HG02610 (cell line): ENCODE data around the gene EIF4E2.
"Not testable (repeated sequence)": the region's sequence is repeated elsewhere in the genome, so short reads cannot be mapped to it uniquely, and the experiment has no call there.

ENCODE experiments used
- ATAC-seq: cut with Tn5 transposase; IDR thresholded peaks from one replicate; pipeline ENCODE4 v1.9.1; 2021; ENCODE audit warnings: mild to moderate bottlenecking, moderate library complexity; ENCODE audit not compliant: unreplicated experiment

Gene EIF4E2

DNA sequence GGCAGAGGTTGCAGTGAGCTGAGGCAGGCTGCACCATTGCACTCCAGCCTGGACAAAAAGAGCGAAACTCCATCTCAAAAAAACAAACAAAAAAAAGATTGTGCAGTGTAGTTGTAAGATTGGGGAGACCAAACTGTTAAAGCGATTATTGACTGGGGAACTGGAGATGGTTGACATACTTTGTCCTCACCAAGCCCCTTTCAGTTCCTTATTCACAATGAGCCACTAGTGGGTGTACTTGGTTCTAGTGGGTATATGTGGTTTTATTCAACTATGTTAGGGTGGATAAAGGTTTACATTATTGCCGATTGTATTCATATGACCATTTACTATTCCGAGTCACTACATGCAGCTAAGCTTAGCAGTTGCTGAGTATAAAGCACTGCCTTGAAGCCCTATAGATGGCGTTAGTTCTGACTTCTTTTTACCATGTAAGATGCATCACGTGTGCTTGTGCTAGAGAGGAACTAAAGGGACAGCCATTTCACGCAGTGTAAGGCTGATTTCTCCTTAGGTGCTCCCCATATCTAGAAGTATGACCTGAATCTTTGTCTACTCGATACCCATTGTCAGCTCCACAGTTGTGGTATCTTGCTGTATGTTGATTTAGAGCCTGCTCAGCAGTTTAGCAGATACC is 12.1 kb downstream of the EIF4E2 start:
- ATAC-seq = no peak

DNA sequence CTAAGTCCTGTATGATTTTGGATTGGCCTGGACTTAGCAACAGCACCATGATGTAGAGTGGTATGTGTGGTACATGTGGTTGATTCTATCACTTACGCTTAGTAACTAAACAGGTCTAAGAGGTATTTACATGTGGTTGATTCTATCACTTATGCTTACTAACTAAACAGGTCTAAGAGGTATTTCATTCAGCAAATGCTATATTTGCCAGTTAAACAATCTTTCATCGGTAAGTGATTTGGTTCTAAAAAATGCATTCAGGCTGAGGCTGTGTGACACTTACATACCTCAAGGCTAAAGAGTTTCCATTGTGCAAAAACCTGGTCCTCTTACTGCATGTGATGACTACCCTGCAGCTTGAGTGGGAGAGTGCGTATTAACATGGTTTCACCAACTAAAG is 13.1 kb downstream of the EIF4E2 start:
- no peak for ATAC-seq

DNA sequence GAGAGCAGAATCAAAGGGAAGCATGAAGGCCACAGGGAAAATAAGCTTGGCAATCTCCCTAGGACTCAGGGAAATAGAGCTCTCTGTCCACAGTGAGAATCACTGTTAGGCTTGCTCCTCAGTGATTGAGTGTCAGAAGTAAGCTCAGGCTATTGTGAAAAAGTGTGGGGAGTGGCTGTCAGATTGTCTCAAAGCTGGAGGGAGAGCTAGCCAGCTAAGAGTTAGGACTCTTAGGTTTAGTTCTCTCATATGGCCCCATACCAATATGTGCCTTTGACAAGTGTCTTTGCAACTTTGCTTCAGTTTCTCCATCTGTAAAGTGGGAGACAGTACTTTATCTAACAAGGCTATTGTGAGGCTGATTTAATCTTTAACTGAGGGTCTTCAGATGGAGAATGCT is 17.2 kb downstream of the EIF4E2 start:
- ATAC-seq = no peak

DNA sequence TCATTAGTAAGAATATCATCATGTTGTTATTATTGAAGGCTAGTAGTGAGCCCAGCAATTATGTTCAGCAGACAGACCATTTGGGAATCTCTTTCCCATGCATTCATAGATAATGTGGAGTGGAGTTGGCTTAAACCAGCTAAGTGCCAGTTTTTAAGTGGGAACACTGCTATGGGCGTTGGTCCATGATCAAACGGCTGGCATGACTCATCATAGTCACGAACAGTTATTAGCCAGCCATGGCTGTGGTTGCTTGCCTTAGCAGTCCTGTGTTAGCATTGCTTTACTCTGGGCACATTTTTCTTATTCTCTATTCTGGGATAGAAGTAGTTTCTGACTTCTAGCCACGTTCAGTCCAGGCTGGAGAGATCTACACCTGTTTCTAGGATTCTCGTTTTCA is 17.7 kb downstream of the EIF4E2 start:
- ATAC-seq = no peak

DNA sequence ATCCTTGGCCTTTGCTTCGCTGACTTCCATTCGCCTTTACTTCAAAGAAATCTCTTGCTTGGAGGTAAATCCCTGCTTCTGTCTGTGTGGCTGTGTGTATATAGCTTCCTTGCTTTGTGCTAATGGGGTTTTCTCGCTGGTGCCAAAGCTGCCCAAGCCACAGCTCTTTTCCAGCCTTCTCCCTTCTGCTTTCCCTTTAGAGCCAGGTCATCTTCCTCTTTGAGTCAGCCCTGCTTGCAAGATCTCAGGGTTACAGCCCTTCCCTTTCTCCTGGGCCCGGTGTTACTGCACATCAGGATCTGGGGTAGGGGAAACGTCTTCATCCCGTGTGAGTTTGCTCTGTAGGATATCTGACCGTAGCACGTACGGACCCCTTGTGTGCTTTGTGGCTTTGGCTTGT is 19.1 kb downstream of the EIF4E2 start:
- no peak for ATAC-seq

DNA sequence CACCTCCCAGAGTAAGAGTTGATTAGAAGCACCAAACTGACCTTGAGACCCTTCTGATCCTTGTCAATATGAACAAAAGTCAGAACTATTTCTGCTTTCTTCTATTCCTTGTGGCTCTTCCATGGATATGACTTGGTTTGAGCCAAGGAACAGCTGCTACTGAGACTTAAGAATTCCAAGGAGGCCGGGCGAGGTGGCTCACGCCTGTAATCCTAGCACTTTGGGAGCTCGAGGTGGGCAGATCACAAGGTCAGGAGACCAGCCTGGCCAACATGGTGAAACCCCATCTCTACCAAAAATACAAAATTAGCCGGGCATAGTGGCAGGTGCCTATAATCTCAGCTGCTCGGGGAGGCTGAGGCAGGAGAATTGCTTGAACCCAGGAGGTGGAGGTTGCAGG is 20.0 kb downstream of the EIF4E2 start:
- ATAC-seq = not testable (repeated sequence)

DNA sequence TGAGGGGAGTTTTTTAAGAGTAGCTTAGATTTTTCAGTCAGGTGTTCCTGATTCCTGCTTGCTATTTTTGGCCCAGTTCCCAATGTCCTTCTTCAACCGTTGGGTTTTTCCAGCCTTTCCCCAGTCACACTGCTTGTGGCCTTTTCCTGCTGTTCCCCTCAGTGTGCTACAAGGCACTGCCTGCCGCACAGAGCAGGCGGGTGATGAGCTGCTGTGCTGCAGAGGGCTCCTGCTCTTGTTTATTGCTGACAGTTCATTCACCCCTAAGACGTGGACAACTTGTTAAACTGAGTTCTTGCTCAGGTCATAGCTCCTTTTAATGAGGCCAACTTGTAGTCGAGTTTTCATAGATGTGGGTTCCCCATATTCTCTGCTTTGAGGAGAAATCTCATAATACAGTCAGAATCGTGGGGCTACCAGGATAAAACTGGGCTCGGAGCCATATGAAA is 20.6 kb downstream of the EIF4E2 start:
- ATAC-seq = no peak

DNA sequence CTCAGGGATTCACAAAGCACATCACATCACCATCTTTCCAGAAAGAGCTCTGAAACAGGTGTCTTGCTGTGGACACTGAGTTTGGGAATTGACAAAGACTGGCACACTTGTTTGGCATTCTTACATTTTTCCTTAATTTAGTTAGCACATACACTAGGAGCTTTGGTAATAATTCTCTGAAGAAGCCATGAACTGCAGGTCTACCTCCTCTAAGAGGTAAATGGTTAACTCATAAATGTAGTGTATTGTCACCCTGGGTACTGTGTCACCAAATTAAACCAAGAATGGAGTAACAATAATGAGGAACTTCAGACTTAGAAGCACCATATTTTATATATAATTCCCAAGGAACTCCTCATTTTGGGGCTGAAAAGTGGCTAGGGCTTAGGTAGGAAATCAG is 22.6 kb downstream of the EIF4E2 start:
- no peak for ATAC-seq

DNA sequence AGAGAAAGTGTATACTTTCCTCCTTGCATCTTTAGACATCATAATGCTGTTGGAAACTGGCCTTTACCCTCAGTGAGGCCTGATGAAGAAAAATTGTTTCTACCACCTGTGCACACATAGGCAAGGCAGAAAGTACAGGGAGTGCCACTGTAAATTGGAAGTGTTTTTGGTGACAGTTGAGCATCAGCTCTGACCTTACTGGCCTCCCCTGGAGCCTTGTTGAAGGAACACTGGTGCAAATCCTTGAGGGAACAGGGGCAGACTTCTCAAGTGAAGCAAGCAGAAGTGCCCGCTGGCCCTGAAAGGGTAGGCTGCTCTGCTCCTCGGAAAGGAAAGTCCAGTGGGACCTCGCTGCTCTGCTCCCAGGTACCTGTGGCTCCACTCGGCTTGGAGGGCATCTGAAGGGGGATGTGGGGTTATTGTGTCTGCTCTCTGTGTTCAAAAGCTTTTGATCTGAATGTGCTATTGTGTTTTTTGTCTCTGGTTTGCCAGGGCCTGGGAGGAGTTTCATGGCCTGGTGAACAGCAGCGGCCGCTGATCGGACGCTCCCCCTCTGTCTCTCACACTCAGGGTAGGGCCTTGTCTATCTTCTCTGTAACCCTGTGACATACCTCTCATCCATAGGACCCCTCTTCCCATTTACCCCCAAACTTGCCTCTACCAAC is 23.4 kb downstream of the EIF4E2 start:
- no peak for ATAC-seq

DNA sequence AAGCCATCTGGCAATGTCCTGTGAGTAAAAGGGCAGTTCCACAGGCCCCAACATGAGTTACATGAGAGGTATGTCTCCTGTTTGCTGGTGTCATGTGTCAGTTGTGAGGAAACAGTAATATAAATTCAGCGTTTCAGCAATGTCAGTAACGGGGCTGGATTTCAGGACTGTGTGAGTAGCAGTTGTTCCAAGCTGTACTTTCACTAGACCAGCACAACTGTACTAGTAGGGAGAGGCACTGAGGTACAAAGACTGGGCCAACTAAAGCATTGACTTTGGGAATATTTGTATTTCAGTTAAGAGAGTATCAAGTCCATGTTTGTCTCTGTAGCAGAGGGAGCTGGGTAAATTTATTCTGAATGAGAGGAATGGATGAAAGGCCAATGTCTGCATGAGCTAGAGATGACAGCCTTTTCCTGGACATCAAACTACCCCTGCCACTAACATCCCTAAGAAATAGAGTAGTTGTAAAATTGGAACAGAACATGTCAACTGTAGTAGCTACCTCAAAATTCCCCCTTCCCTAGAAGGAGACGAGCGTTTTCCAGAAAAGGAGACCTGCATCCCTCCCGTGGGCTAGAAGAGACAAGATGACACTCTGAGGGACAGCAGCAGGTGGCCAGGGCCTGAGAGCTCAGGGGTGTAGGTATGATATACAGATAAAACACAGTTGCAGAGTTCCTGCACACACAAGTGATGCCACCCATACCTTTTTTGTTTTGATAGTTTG is 24.4 kb downstream of the EIF4E2 start:
- ATAC-seq = no peak

DNA sequence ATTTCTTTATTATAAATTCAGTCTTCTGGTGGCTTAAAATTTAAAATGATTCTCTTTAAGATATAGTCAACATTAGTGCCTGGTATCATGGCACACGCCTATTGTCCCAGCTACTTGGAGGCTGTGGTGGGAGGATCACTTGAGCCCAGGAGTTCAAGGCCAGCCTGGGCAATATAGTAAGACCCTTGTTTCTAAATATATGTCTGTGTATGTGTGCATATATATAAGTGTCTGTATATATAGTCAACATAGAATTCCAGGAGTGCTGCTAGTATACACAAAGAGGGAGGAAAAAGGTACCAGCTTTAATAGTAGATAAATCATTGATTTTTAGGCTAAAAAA is 24.9 kb downstream of the EIF4E2 start:
- no peak for ATAC-seq

DNA sequence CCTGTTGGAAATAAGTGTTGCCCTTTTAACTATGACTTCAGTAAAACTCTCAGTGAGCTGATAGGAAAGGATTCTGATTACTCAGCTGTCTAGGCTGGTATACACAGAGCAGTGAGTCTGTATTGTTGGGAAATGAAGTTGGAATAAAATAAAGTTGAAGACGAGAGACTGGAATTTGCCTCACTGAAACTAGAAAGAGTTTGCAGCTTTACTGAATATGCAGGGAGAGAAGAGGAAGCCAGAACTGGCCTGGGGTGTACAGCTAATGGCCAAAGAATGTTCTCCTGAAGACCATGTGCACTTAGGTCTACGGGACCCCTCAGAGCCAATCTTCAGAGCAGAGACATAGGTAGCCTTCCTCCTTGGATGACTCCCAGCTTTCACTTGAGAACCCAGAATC is 26.5 kb downstream of the EIF4E2 start:
- ATAC-seq = no peak

DNA sequence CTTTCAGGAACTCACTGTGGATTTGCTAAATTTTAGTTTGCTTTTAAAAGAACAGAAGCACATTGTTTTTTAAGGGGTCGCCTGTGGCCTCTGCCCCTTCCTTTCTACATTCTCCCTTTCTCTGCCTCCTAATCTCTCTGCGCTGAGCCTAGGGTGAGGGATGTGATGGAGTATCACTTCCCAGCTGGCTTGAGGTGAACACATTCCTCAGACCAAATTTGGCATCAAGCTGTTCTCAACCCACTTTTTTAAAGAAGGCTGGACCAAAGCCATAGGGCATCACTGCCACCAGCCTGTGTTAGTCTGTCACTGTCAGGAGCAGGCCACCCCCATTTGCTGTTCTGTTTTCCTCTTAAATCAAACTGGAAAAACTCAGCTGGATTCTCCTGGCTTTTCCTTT is 27.4 kb downstream of the EIF4E2 start:
- no peak for ATAC-seq

DNA sequence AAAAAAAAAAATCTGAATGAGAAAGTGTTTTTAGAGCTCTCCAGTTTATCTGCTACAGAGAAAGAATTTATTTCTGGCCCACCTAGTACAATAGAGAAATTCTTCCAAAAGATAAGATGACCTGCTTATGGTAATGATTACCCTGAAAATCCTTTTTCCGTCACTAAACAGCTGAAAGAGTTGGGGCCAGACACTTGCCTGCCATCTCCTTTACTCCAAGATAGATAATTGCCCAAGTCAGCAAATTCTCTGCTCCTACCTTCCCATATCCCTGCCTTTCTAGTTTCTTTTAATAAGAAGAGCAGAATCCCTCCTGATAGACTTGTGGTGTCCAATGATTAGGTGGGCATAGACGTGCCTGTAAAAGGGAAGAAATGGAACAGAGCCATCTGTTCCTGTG is 28.1 kb downstream of the EIF4E2 start:
- no peak for ATAC-seq

DNA sequence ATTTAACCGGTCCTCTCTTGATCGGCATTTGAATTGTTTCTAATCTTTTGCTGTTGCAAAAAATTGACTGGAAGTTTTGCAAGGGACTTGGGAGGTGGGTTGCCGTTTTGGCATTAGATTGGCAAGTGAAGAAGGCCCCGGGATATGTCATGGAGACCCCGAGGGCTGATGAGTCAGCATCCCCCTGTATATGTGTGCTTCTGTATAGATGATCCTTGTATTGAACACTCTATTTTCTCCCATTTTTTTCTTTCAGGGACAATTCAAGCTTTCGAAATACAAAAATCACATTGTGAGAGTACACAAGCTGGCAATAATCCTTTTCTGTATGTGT is 30.1 kb downstream of the EIF4E2 start:
- ATAC-seq = no peak

DNA sequence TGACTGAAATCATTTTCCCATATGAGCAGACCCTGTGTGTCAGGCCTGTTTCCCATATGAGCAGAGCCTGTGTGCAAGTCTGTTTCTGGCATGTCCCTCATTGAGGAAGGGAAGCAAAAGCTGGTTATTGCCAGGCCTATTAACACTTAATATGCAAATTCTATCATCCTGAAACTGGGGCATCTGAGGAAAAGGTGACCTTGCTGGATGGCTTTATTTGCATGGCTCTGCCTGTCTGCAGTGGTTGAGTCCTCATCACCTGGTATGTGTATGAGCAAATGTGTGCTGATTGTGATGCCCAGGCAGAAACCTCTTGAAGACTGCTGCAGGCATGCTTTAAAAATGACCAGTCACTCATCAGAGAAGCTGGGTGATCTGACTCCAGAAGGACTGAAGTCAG is 31.2 kb downstream of the EIF4E2 start:
- ATAC-seq = no peak

DNA sequence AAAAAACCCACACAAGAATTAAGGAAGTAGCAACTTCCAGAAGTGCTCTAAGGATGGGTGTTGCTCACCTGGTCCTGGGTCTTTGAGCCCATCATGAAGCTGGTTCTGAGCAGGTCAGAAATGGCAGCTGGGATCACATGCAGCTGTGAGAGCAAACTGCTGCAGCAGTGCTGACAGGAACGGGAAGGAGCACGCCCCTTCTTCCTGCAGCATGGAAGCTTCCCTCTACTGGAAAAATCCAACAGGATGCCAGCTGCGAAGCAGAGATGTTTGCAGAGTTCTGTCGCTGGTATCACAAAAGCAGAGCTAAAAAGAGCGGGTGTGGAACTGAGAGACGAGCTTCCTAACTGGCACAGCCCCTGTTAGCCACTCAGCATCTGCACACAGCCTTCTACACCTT is 33.7 kb downstream of the EIF4E2 start:
- no peak for ATAC-seq

DNA sequence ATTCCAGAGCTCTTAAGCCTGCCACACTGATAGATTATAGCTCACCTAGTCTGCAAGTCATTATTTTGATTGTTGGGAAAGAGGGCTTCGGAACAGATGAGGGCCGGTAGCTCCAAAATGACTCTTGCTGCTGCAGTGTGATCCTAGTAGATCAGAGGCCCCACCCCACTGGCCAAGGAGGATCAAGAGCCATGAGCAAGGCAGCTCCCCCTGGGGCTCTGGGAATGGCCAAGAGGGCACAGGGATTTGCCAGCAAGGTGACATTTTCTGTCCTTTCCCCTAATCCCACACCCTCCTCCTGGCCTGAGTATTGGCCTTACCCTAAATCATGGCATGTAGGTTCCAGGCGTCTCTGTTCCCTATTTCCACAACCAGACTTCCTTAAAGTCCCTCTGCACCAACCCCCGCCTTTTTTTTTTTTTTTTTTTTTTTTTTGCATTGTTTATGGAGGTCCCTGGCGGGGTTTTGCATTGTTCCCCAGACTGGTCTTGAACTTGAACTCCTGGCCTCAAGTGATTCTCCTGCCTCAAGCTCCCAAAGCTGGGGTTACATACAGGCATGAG is 36.5 kb downstream of the EIF4E2 start:
- no peak for ATAC-seq

DNA sequence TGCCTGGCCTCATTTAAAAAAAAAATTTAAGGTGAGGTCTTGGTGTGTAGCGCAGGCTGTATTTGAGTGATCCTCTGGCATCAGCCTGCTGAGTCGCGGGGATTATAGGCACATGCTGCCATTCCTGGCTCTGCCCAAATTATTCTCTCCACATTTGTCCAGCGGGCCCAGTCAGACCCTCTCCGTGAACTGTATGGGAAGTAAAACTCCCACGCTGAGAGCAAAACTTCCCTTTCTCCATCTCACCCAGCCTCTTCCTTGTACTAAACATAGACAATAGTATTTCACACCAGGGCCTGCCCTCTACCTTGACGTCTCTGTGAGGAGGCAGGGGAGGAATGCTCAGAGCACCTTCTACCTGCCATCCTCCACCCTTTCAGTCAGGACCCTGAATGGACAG is 37.0 kb downstream of the EIF4E2 start:
- ATAC-seq = no peak

DNA sequence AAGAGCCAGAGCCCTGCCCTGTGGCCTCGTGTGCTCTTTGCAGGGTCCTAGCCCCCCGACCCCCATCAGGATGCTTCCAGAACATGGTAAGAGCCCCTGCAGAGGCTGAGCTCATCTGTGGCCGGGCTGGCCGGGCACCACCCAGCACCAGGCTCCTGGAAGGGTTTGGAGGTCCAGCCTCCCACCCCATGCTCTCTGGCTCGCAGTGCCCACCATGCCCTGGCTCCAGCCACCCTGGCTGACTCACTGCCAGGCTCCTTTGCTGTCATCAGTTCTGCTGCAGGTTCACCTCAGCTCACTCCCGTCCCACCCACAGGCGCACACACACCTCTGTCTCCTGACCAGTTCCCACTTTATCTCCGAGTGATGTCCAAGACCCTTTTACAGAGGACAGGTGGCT is 37.5 kb downstream of the EIF4E2 start:
- ATAC-seq = no peak

DNA sequence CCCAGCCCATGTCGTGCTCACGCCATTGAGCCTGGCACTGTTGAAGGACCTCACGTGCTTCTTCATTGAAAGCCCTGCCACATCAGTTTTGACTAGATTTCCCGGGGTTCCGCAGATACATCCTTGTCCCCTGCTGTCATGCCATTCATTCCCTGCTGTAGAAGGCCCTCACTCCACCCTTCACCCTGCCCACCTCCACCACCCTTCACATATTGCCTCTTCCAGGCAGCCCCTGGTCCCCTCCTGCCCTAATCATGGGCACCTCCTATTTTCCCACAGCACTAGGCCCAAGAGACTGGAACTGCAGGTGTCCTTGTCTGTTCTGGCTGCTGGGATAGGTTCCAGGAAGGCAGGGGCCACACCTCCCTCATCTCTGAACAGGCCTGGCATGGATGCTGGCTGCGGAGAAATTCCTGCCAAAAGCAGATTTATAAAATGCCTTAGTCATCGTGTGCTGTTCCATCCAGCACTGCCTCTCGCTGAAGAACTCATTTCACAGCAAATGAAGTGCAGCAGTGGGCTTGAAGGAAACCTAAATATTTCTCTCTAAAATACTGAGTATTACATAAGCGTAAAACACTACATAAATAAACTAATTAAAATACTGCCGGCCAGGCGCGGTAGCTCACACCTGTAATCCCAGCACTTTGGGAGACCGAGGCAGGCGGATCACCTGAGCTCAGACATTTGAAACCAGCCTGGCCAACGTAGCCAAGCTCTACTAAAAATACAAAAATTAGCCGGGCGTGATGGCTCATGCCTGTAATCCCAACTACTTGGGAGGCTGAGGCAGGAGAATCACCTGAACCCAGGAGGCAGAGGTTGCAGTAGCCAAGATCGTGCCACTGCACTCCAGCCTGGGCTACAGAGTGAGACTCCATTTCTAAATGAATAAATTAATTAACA is 38.4 kb downstream of the EIF4E2 start:
- no peak for ATAC-seq
